ENCODE measurements around the gene SLC7A1. TPM values are rescaled to one million over a fixed set of nuclear protein-coding genes. Genes with fewer than 3 reads are reported as not detected.

The SLC7A1 gene
- total RNA-seq, 4 donors from 2014 or later: 46.0 to 72.8 (median 50.8) TPM

GRCh38 chr13:29505950-29506349 is 89.5 kb downstream of the SLC7A1 start:
- no peak for DNase-seq (ENCODE audit: low spot score in 2 of 2)
- no peak for TF ChIP-seq POLR2A (IDR thresholded peaks at IDR 0.05)
- TF ChIP-seq CTCF (IDR thresholded peaks at IDR 0.05): no peak
- WGBS, 2 donors: 79 to 80% methylated on average over 10 of the region's 10 CpGs
- intact Hi-C loops (cut with DNase I; ENCODE audit: low total_unique reads): loop anchor here (5.0 kb wide), 1 partner anchor 611 kb away; no protein-coding TSS in a partner anchor
- H3K4me3 ChIP-seq (ENCODE audit: low read depth, poor library complexity, severe bottlenecking): no peak overlapping the region

- no peak overlapping the region for H3K4me3 ChIP-seq (ENCODE audit: low read depth, poor library complexity, severe bottlenecking)
- WGBS, 2 donors: 58 to 73% methylated on average over 17 of the region's 17 CpGs
- intact Hi-C loops (cut with DNase I; ENCODE audit: low total_unique reads): loop anchor here (5.0 kb wide), 1 partner anchor 612 kb away; no protein-coding TSS in a partner anchor
- DNase-seq (ENCODE audit: low spot score in 2 of 2): no peak
- no peak for TF ChIP-seq POLR2A (IDR thresholded peaks at IDR 0.05)
- no peak for TF ChIP-seq CTCF (IDR thresholded peaks at IDR 0.05)
Observed at GRCh38 chr13:29505511-29505910, 90.0 kb downstream of the SLC7A1 start.

GRCh38 chr13:29504691-29505090 is 90.8 kb downstream of the SLC7A1 start:
- intact Hi-C loops (cut with DNase I; ENCODE audit: low total_unique reads): loop anchor here (5.0 kb wide), 1 partner anchor 613 kb away; no protein-coding TSS in a partner anchor
- no peak for DNase-seq (ENCODE audit: low spot score in 2 of 2)
- H3K4me3 ChIP-seq (ENCODE audit: low read depth, poor library complexity, severe bottlenecking): no peak overlapping the region
- WGBS, 2 donors: 85 to 90% methylated on average over 15 of the region's 15 CpGs
- no peak for TF ChIP-seq CTCF (IDR thresholded peaks at IDR 0.05)
- no peak for TF ChIP-seq POLR2A (IDR thresholded peaks at IDR 0.05)

GRCh38 chr13:29503041-29503837 is 92.2 kb downstream of the SLC7A1 start:
- WGBS, 2 donors: 45 to 58% methylated on average over 23 to 32 of the region's 32 CpGs
- intact Hi-C loops (cut with DNase I; ENCODE audit: low total_unique reads): no loop called here
- TF ChIP-seq POLR2A (IDR thresholded peaks at IDR 0.05) (no peak), CTCF (IDR thresholded peaks at IDR 0.05) (no peak)
- no peak for DNase-seq (ENCODE audit: low spot score in 2 of 2)
- no peak overlapping the region for H3K4me3 ChIP-seq (ENCODE audit: low read depth, poor library complexity, severe bottlenecking)

- intact Hi-C loops (cut with DNase I; ENCODE audit: low total_unique reads): no loop called here
- TF ChIP-seq POLR2A (IDR thresholded peaks at IDR 0.05) (no peak), CTCF (IDR thresholded peaks at IDR 0.05) (no peak)
- WGBS, 2 donors: 89 to 94% methylated on average over 11 to 13 of the region's 13 CpGs
- no peak overlapping the region for H3K4me3 ChIP-seq (ENCODE audit: low read depth, poor library complexity, severe bottlenecking)
- no peak for DNase-seq (ENCODE audit: low spot score in 2 of 2)
Observed at GRCh38 chr13:29502391-29503008, 93.0 kb downstream of the SLC7A1 start.
